ENCODE results near the gene PKD1. TPM values are rescaled to one million over a fixed set of nuclear protein-coding genes. Genes with fewer than 3 reads are reported as not detected.
"Not testable (repeated sequence)": the region's sequence is repeated elsewhere in the genome, so short reads cannot be mapped to it uniquely, and the experiment has no call there.

Gene PKD1
- total and polyA plus RNA-seq, 2 of the 13 experiments (the other 11 are each of a cell fraction or from before 2014, with no cell fraction given) = 22.1 to 23.0 TPM

GRCh38 chr16:2110332-2111008 lies 25.2 kb downstream of the PKD1 start:
- H2AFZ ChIP-seq (ENCODE audit: low read length); CTCF ChIA-PET (ENCODE audit: low intra/inter-chr PET ratio, low total read pairs); DNase-seq (ENCODE audit: low spot score); POLR2A ChIA-PET; FAIRE-seq; H3K27ac ChIP-seq (ENCODE audit: extremely low read length, insufficient read depth, low read length); H3K4me3 ChIP-seq (replicated peaks in 1 of 3; ENCODE audit: insufficient read depth in 1 of 3, low read depth in 2 of 3, low read length in 3 of 3); intact Hi-C loops (cut with micrococcal nuclease; ENCODE audit: unreplicated experiment); H4K20me1 ChIP-seq (ENCODE audit: insufficient read depth, low read length); H3K4me1 ChIP-seq (ENCODE audit: insufficient read depth, low read length); BruUV-seq (replicated peaks); H3K9me3 ChIP-seq (ENCODE audit: low read length); H3K4me2 ChIP-seq (ENCODE audit: low read depth, low read length); H3K27me3 ChIP-seq (ENCODE audit: control insufficient read depth in 1 of 2, insufficient read depth in 2 of 2, low read length in 2 of 2); in situ Hi-C loops (cut with HindIII; ENCODE audit: extremely low pct_ligation_motif_present, low pct_unique_long_range_greater_than_20kb); H3K9ac ChIP-seq (ENCODE audit: insufficient read depth, low read depth, low read length); H3K36me3 ChIP-seq (replicated peaks in 1 of 2; ENCODE audit: control insufficient read depth in 1 of 2, insufficient read depth in 2 of 2, low read length in 2 of 2); H3K79me2 ChIP-seq (ENCODE audit: insufficient read depth, low read length): not testable (repeated sequence)
- 98% methylated on average over 19 of the region's 43 CpGs for WGBS (ENCODE audit: low lambda C conversion rate)
- ATAC-seq = peak; percentile 27; the same call in 2 of the 3 replicates

- H3K27ac ChIP-seq (ENCODE audit: extremely low read length, insufficient read depth, low read length); H3K4me1 ChIP-seq (ENCODE audit: insufficient read depth, low read length); BruUV-seq (replicated peaks); H3K36me3 ChIP-seq (replicated peaks in 1 of 2; ENCODE audit: control insufficient read depth in 1 of 2, insufficient read depth in 2 of 2, low read length in 2 of 2); CTCF ChIA-PET (ENCODE audit: low intra/inter-chr PET ratio, low total read pairs); H4K20me1 ChIP-seq (ENCODE audit: insufficient read depth, low read length); intact Hi-C loops (cut with micrococcal nuclease; ENCODE audit: unreplicated experiment); H3K9ac ChIP-seq (ENCODE audit: insufficient read depth, low read depth, low read length); in situ Hi-C loops (cut with HindIII; ENCODE audit: extremely low pct_ligation_motif_present, low pct_unique_long_range_greater_than_20kb); H2AFZ ChIP-seq (ENCODE audit: low read length); H3K27me3 ChIP-seq (ENCODE audit: control insufficient read depth in 1 of 2, insufficient read depth in 2 of 2, low read length in 2 of 2); H3K4me2 ChIP-seq (ENCODE audit: low read depth, low read length); H3K79me2 ChIP-seq (ENCODE audit: insufficient read depth, low read length); FAIRE-seq; H3K4me3 ChIP-seq (replicated peaks in 1 of 3; ENCODE audit: insufficient read depth in 1 of 3, low read depth in 2 of 3, low read length in 3 of 3); DNase-seq (ENCODE audit: low spot score); H3K9me3 ChIP-seq (ENCODE audit: low read length): not testable (repeated sequence)
- peak; percentile 28 for ATAC-seq
- POLR2A ChIA-PET = interaction anchor here (1.3 kb wide), 1 partner anchor 46 kb away, joined by 3 read pairs; the partner anchor contains the start of gene TRAF7
- WGBS (ENCODE audit: low lambda C conversion rate) = 95% methylated on average over 7 of the region's 23 CpGs
Measured at GRCh38 chr16:2109872-2110271, 25.8 kb downstream of the PKD1 start.

DNA sequence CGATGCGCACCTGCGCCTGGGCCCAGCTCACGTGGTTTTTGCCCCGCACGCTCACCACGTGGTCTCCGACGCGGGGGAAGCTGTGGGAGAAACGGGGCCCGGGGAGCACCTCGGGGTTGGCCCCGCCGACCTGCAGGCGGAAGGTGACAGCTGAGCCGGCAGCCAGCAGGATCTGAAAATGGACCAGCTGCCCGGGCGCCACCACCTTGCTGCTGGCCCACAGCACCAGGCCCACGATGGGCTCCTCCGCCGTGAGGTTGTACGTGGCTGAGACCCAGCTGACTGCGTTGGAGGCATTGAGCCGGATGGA lies 26.5 kb downstream of the PKD1 start:
- H3K79me2 ChIP-seq (ENCODE audit: insufficient read depth, low read length); H3K4me2 ChIP-seq (ENCODE audit: low read depth, low read length); in situ Hi-C loops (cut with HindIII; ENCODE audit: extremely low pct_ligation_motif_present, low pct_unique_long_range_greater_than_20kb); H3K27me3 ChIP-seq (ENCODE audit: control insufficient read depth in 1 of 2, insufficient read depth in 2 of 2, low read length in 2 of 2); H2AFZ ChIP-seq (ENCODE audit: low read length); FAIRE-seq; H3K4me1 ChIP-seq (ENCODE audit: insufficient read depth, low read length); H3K27ac ChIP-seq (ENCODE audit: extremely low read length, insufficient read depth, low read length); H3K9me3 ChIP-seq (ENCODE audit: low read length); H4K20me1 ChIP-seq (ENCODE audit: insufficient read depth, low read length); H3K36me3 ChIP-seq (replicated peaks in 1 of 2; ENCODE audit: control insufficient read depth in 1 of 2, insufficient read depth in 2 of 2, low read length in 2 of 2); ATAC-seq; H3K4me3 ChIP-seq (replicated peaks in 1 of 3; ENCODE audit: insufficient read depth in 1 of 3, low read depth in 2 of 3, low read length in 3 of 3); DNase-seq (ENCODE audit: low spot score); intact Hi-C loops (cut with micrococcal nuclease; ENCODE audit: unreplicated experiment); H3K9ac ChIP-seq (ENCODE audit: insufficient read depth, low read depth, low read length); BruUV-seq (replicated peaks); CTCF ChIA-PET (ENCODE audit: low intra/inter-chr PET ratio, low total read pairs): not testable (repeated sequence)
- POLR2A ChIA-PET = interaction anchor here (1.3 kb wide), 1 partner anchor 46 kb away, joined by 3 read pairs; the partner anchor contains the start of gene TRAF7
- WGBS (ENCODE audit: low lambda C conversion rate) = 91% methylated on average over 15 of the region's 25 CpGs

- intact Hi-C loops (cut with micrococcal nuclease; ENCODE audit: unreplicated experiment); H3K9me3 ChIP-seq (ENCODE audit: low read length); H3K4me2 ChIP-seq (ENCODE audit: low read depth, low read length); H3K4me3 ChIP-seq (replicated peaks in 1 of 3; ENCODE audit: insufficient read depth in 1 of 3, low read depth in 2 of 3, low read length in 3 of 3); FAIRE-seq; H4K20me1 ChIP-seq (ENCODE audit: insufficient read depth, low read length); in situ Hi-C loops (cut with HindIII; ENCODE audit: extremely low pct_ligation_motif_present, low pct_unique_long_range_greater_than_20kb); H3K9ac ChIP-seq (ENCODE audit: insufficient read depth, low read depth, low read length); H3K79me2 ChIP-seq (ENCODE audit: insufficient read depth, low read length); H2AFZ ChIP-seq (ENCODE audit: low read length); ATAC-seq; BruUV-seq (replicated peaks); H3K36me3 ChIP-seq (replicated peaks in 1 of 2; ENCODE audit: control insufficient read depth in 1 of 2, insufficient read depth in 2 of 2, low read length in 2 of 2); H3K27me3 ChIP-seq (ENCODE audit: control insufficient read depth in 1 of 2, insufficient read depth in 2 of 2, low read length in 2 of 2); CTCF ChIA-PET (ENCODE audit: low intra/inter-chr PET ratio, low total read pairs); H3K4me1 ChIP-seq (ENCODE audit: insufficient read depth, low read length); DNase-seq (ENCODE audit: low spot score); H3K27ac ChIP-seq (ENCODE audit: extremely low read length, insufficient read depth, low read length): not testable (repeated sequence)
- 99% methylated on average over 20 of the region's 73 CpGs for WGBS (ENCODE audit: low lambda C conversion rate)
- POLR2A ChIA-PET = interaction anchor here (1.3 kb wide), 1 partner anchor 47 kb away, joined by 3 read pairs; the partner anchor contains the start of gene TRAF7
Measured at GRCh38 chr16:2108446-2109270, 27.0 kb downstream of the PKD1 start.
